GM18526 (cell line): ENCODE data around the gene KIAA1549.

Source experiments
- POLR2A ChIP-seq: IDR thresholded peaks from 3 replicates; pipeline ENCODE4 v1.6.1; 2011; ENCODE audit not compliant: insufficient read length; ENCODE audit errors: extremely low read depth

KIAA1549 gene

GRCh38 chr7:138814816-138815332 lies 166.3 kb downstream of the KIAA1549 start:
- TF ChIP-seq POLR2A: no peak

DNA sequence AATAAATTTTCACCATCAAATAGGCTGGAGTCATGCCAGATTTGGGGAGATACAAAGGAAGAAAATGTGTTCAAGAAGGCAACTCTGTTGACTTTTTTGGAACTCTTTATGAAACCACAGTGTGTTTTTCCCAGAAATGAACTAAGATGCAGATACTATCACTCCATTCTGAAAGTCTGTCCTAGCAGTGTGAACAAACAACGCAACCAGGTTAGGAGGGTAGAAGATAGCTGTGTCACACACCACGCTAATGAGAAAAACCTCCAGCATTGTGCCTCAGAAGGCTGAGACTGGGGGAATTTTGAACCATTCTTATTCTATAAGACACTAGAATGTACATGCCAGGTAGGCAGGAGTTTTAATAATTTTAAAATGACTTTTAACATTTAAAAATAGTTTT lies 167.2 kb downstream of the KIAA1549 start:
- TF ChIP-seq POLR2A: no peak

- no peak for TF ChIP-seq POLR2A
Observed at GRCh38 chr7:138809346-138809745, 171.8 kb downstream of the KIAA1549 start.

GRCh38 chr7:138804618-138805017 lies 176.6 kb downstream of the KIAA1549 start:
- no peak for TF ChIP-seq POLR2A

- no peak for TF ChIP-seq POLR2A
Observed at GRCh38 chr7:138802706-138803105, 178.5 kb downstream of the KIAA1549 start.

DNA sequence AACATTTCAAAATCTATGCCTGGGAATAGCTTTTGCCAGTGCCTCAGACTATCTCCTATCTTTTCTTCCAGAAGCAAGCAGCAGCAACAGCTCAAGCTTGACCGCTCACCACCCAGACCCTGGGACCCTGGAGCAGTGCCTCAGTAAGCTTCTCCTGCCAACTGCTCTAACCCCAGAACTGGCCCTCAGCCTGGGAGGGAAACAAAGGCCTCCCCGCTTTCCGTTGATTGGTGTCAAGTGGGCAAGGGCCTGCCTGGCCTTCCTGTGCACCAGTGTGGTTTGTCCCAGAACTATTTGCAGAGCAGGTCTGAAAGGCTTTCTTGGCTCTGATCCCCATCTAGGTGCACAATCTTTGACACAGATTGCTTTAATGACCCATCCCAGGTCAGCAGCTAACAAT lies 179.9 kb downstream of the KIAA1549 start:
- no peak for TF ChIP-seq POLR2A

GRCh38 chr7:138799336-138800000 lies 181.7 kb downstream of the KIAA1549 start:
- no peak for TF ChIP-seq POLR2A

- TF ChIP-seq POLR2A: no peak
Observed at GRCh38 chr7:138798836-138799235, 182.4 kb downstream of the KIAA1549 start.

DNA sequence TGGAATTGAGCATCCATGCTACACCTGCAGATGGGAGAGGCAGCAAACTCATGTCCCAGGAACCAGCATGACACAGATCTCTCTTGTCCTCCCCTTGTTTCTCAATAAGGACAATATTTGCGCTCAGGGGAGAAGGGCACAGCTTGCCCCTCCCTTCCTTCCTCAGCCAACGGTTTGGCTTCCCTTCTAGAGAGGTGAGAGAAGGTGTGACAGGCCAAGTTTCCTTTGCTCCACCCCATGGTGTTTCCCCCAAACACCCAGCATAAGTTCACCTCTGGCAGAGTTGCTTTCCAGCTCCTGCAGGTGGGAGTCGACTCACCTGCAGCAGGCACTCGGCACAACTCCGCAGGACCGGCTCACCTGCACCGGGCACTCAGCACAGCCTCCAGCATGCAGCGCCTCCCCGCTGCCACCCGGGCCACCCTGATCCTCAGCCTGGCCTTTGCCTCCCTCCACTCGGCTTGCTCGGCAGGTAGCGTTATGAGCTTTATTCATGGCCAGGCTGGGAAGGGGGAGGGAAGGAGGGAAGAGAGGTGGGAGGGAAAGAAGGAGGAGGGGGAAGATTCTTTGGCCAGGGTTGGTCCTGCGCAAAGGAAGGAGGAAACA lies 183.4 kb downstream of the KIAA1549 start, which contains the start of the genes ATP6V0A4 and TMEM213:
TSS of gene ATP6V0A4 (minus strand) at position 482 of the 606 bp plus-strand sequence. CDS start 26,949 bp downstream, outside the sequence.
TSS of gene TMEM213 (plus strand) at position 280 of the 606 bp plus-strand sequence. CDS start at position 391, 111 bp downstream.
- no peak for TF ChIP-seq POLR2A

- no peak for TF ChIP-seq POLR2A
Observed at GRCh38 chr7:138796038-138796615, 185.1 kb downstream of the KIAA1549 start.

- no peak for TF ChIP-seq POLR2A
Observed at GRCh38 chr7:138785587-138786437, 195.4 kb downstream of the KIAA1549 start.

DNA sequence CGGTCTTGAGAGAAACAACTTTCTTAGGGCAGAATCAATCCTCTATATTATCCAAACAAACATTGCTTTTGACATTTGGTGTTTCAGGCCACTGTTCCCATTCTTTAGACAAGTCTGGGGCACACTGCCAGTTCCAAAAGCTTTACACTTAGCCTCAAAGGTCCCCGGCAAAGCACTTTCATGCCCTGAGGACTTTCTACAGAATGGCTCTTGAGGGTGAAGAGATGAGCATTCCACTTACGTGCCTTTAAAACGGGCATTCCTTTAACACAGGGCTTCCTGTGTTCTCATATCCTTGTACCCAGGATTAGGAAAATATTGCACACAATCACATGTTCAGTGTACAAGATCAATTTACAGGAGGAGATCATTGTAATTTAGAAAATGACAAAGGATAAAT lies 196.5 kb downstream of the KIAA1549 start:
- no peak for TF ChIP-seq POLR2A
